GM19467 (cell line): ENCODE data around the gene ANKFY1.
"Not testable (repeated sequence)": the region's sequence is repeated elsewhere in the genome, so short reads cannot be mapped to it uniquely, and the experiment has no call there.

Source experiments
- ATAC-seq: cut with Tn5 transposase; IDR thresholded peaks from one replicate; pipeline ENCODE4 v1.9.1; 2021; ENCODE audit warnings: mild to moderate bottlenecking, moderate library complexity; ENCODE audit not compliant: unreplicated experiment

Gene ANKFY1

GRCh38 chr17:4157618-4158333, 106.0 kb downstream of the ANKFY1 start:
- no peak for ATAC-seq

DNA sequence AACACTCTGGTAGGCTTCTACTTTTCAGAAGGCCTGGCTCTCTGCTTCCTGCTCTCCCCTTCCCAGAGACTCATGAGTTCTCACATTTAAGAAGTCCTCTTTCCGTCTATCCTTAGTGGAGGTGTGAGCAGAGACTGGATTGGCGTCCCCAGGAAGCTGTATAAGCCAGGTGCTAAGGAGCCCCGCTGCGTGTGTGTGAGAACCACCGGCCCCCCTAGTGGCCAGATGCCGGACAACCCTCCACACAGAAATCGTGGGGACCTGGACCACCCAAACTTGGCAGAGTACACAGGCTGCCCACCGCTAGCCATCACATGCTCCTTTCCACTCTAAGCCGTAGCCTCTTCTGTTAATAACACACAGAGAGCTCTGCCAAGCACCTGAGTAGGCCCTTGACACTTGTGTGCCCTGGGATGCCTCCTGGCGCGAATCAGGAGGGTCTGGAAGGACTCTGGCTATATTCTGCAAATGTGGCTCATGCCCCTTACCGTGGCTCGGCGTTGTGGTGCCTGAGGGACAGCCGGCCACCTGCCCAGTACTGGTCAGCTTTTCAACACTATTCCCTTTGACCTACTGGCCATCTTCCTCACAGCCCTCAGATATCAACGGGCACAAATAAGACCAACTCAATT, 106.9 kb downstream of the ANKFY1 start:
- no peak for ATAC-seq

DNA sequence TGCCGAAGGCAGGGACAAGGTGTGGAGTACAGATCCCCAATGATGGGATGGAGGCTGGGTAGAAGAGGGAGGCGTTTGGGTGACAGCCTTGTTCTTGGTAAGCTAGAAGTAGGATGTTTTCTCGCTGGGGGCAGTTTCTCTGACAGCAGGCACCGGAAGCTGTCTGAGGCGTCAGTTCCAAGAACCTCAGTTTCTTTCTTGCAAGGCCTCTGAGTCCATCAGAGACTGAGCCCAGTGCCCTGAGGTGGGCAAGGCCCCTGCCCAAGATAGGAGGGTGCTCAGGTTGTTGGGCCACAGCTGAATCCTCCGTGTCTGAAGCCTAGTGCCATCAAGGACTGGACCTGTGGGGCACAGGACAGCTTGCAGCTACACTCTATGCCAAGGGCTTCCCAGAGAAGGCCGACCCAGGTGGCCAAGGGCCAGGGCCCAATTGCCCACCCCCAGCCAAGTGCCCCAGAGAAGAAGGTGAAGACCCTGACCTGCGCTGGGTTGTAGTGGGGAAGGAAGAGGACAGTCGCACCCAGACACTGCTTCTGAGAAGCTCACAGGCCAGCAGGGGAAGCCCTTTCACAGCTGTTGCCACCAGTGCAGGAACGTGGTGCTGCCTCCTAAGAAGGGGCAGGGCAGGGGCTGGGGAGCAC, 107.7 kb downstream of the ANKFY1 start:
- ATAC-seq = no peak

- no peak for ATAC-seq
Observed at GRCh38 chr17:4154201-4154600, 109.6 kb downstream of the ANKFY1 start.

DNA sequence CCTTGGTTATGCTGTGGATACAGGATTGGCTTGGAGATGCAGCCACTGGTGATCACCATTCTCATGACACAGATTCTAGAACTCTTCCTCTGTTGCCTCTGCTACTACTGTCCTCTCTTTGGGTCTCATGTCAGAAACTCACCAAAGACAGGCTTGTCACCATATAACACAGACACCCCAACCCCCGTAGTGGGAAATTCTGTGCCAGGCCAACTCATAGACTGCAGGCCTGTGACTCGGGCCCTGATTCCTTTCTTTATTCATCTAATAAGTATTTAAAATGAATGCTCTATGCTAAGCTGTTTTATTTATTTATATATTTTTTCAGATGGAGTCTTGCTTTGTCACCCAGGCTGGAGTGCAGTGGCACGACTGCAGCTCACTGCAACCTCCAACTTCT, 111.3 kb downstream of the ANKFY1 start:
- ATAC-seq = no peak

DNA sequence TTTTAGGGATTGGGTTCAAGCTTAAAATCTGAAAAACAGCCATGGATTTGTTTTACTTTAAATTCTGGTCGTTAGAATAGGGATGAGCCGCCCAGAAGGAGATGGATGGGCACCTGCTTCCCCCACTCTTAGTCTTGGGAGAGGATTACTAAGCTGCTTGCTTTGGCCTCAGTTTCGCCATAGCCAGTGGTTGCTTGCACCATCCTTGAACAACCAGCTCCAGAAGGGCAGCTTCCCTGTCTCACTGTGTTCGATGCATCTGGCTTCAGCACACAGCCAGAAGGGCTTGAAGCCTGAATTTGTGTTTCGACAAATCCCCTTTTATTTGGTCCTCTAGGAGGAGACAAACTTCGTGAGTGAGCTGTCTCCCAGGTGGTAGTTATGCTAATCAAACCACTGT, 113.7 kb downstream of the ANKFY1 start:
- no peak for ATAC-seq

GRCh38 chr17:4148611-4149308, 115.0 kb downstream of the ANKFY1 start:
- no peak for ATAC-seq

GRCh38 chr17:4147751-4148310, 115.9 kb downstream of the ANKFY1 start:
- ATAC-seq = no peak

- ATAC-seq = no peak
Observed at GRCh38 chr17:4146641-4147040, 117.1 kb downstream of the ANKFY1 start.

GRCh38 chr17:4144422-4144747, 119.4 kb downstream of the ANKFY1 start:
- no peak for ATAC-seq

- ATAC-seq = peak; percentile 57
Observed at GRCh38 chr17:4143563-4144421, 120.0 kb downstream of the ANKFY1 start.

GRCh38 chr17:4142107-4142900, 121.5 kb downstream of the ANKFY1 start:
- ATAC-seq = peak; percentile 10

DNA sequence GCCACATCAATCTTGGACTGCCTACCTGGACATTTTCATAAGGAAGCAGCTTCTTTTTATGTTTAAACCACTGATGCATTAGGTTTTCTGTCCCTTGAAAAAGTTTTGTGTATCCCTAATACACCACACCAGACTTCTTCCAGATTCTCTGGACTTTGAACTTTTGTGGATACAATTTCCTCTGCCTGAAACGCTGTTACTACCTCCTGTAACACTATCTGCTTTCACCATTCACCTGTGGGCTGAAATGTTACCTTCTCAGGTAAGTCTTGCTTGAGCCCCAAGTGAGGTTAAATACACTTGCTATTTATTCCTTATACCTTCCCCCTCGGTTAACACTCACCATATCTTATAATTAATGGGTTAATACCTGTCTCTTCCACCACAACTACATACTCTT, 123.7 kb downstream of the ANKFY1 start:
- ATAC-seq = no peak

DNA sequence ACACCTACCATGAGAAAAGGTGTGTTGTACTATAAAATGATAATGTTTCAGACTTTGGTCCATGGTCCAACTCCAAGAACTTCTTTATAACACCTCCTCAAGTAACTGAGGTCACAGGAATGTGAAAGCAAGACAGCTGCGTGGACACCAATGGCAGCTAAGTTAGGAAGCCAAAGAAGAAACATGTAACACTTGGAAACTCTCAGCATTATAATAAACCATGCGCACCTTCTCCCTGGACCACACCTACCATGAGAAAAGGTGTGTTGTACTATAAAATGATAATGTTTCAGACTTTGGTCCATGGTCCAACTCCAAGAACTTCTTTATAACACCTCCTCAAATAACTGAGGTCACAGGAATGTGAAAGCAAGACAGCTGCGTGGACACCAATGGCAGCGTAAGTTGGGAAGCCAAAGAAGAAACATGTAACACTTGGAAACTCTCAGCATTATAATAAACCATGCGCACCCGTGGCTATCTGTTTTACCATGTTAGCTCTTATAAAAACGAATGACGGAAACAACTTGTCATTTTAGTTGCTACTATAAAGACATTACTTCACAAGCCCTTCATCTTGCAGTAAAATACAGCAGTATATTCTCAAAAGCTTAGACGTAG, 124.8 kb downstream of the ANKFY1 start:
- ATAC-seq = not testable (repeated sequence)

- no peak for ATAC-seq
Observed at GRCh38 chr17:4136373-4136772, 127.4 kb downstream of the ANKFY1 start.

DNA sequence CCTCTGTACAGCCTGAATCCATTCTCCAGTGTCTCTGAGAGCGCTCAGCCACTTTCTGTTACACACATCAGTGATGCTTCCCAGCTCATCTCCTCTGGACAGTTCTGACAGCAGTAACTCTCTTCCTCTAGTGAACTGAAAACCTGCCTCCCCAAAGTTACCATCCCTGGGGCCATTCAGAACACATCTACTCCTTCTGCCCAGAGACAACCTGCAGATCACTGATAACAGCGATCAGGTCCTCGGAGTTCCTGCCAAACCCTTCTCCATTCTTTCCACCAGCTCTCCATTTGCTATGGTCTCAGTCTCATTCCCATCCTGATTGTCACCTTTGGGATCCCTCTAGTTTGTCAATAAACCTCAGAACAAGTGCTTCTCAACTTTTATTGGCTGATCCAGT, 128.3 kb downstream of the ANKFY1 start:
- no peak for ATAC-seq

DNA sequence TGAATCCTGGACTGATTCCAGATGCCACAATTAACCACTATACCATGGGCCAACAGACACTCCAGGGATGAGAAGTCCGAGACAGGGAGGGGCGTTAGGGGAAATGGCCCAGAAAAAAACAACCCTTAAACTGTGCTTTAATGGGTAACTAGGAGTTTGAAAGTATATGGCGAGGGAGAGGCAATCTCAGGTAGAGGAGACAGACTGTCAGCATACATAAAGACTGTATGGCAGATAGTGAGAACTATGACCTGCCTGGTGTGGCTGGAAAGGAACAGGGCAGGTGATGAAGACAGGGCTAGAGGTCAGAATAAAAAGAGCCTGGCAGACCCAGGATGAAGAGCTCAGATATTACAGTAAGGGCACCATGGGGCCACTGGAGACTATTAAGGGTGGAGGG, 129.1 kb downstream of the ANKFY1 start:
- no peak for ATAC-seq

DNA sequence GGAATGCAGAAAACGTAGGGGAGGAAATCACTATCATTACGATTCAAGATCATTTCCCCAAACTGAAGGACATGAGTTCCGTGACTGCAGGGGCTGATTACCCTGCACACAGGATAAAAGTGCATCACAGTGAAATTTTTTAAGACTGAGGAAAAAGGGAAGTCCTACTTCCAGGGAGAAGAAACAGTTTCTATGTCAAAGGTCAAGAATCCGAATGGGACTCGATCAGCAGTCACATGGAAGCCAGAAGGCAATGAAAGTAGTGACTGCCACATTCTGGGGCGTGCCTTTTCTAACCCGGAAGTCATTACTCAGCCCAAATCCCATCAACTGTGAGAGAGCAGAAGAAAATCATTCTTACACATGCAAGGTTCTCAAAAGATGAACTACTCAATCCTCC, 133.1 kb downstream of the ANKFY1 start:
- no peak for ATAC-seq

- ATAC-seq = no peak
Observed at GRCh38 chr17:4127555-4127954, 136.2 kb downstream of the ANKFY1 start.
